NOMO-1 (cell line): Measurements from ENCODE around the gene TEAD4.
A peak's percentile ranks its signal among the peaks of the same experiment; 100 is the strongest.

Source experiments
- DNase-seq, 2 experiments: peaks; one replicate each; lab custom pipeline; 2025; ENCODE audit not compliant: unreplicated experiment in 2 of 2; lab: John Stamatoyannopoulos, UW

Gene TEAD4

DNA sequence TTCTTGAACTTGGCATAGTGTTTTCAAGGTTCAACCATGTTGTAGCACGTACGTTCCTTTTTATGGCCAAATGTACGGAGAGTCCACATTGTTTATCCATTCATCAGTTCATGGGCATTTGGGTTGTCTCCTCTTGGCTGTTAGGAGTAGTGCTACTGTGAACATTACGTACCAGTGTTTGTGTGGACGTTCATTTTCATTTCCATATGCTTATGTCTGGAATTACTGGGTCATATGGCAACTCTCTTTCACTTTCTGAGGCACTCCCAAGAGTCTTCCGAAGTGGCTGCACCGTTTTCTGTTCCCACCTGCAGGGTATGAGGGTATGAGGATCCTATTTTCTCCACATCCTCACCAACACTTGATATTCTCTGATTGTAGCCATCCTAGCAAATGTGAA lies 68.9 kb downstream of the TEAD4 start:
- DNase-seq, result no peak

DNA sequence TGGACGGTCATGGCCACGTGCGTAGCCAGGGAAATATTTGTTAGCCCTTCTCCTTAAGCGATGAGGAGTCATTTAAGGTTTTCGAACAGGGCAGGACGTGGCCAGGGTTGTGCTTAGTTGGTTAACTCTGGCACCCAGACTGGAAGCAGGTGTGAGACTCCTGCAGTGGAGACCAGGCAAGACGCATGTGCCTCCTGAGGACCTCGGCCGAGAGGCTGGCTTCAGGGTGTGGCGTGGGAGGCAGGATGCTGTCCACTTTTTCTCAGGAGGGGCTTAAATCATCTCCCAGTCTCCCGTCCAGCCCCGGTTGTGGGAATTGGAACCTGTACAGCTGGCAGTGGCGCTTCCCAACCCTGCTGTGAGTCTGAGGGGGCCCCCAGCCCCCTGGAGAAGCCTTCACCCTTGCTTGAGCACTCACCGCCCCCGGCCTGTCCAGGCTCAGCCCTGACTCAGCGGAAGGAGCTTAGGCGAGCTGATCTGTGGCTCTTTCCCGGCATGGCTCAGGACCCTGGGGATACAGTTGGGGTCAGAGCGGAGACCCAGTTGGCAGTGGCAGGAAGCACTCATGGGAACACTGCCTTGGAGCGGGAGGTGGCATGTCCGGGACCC lies 71.7 kb downstream of the TEAD4 start:
- no peak for DNase-seq

DNA sequence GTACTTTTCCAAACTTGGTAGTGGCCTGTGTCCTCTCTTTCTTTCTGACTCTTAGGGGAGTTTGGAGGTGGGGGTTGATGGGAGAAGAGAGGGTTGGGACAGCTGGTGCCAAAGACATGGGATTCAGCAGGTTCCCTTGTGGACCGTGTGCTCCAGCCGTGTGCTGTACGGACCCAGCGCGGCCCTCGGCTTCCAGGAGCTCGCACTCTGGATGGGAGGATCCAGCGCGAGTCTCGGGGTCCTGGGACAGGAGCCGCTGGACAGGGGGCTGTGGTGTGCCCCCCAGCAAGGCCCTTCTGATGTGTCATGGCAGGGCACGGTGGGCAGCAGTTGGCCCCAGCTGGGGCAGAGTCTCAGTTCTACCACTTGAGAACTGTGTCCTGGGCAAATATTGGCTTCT lies 73.0 kb downstream of the TEAD4 start:
- no peak for DNase-seq

DNA sequence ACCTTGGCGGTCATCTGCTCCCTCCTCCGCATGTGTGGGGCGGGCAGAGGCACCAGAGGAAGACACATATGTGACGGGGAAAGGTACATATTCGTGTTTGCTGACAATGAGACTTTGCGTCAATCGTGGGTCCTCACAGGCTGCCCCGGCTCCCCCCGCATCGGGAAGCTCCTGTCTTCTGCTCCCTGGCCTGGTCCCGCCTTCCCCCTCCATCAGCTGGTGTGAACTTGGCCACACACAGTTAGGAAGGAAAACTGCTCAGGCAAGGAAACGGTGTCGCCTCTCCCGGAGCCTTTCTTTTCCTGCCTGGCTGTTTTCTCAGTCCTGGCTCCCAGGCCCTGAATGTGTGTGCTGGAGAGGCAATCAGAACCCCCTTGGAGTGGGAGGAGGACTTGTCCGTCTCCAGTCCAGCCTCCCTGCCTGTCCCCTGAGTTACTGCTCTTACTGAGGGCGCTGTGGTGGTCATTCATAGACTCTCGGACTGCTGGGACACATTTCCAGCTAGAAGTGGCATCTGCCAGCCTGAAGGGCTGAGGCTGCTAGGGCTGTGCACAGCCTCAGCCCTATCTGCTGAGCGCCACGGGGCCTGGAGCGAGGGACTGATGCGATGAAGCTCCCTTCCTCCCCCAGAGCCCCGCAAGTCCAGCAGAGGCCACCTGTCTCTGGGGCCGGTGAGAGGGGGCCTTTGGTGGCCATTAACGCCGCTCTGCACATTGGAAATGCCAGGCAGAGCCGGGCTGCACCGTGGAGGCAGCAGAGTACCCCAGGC lies 73.8 kb downstream of the TEAD4 start:
- DNase-seq, result no peak

DNA sequence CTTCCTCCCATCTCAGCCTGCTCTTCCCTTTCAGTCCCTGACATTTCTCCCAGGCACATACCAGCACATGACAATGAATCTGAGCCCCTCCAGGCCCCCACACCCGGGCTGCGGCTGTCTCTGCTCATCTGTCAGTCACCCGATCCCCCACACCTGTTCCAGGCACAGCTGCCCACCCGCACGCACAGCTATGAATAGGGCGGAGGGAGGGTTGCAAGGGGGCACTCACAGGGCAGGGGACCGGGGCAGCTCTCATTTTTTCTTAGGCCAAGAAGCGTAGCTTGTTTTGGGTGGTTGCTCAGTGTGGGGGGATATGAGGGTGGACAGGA lies 74.3 kb downstream of the TEAD4 start:
- DNase-seq, result no peak

DNA sequence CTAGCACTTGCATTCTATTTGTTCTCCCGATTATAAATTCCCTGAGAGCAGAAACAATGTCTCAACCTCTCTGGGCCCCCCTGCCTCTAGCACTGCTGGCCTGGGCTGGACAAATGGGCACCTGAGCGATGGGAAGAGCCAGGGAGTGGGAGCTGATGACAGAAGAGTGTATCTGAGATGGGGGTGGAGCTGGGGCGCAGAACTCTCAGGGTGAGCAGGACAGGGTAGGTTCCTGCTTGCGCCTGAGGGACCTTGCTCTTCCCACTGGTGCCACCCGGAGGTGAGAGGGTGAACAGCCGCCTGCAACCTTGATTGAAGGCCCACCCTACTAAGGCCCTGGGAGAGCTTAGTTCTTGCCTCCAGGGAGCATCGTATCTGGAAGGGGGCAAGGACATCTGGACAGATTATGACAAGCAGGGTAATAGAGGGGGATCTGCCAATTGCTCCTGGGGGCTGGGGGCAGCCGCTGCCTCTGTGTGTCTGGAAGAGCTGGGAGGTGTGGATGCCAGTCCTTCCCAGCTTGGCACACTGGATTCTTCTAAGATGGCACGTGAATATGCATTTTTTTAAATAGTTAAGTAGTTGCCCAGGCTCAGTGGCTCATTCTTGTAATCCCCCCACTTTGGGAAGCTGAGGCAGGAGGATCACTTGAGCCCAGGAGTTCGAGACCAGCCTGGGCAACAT lies 75.0 kb downstream of the TEAD4 start:
- DNase-seq, result peak; percentile 18 to 37

DNA sequence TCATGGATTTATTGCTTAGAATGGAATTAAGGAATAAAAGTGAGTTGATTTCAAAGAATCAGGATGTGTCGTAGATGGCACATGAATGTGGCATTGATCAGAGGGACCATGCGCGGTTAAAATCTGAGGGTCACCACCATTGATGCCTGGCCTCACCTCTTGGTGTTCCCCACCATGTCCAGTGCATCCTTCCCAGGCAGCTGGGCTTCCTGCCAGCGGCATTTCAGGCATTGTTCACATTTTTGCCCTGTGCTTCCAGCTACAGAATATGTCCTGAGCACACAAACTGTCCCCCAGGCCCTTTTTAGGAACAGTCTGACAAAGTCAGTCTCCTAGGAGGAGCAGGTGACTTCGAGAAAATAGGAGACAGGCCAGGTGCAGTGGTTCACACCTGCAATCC lies 76.0 kb downstream of the TEAD4 start:
- DNase-seq, result no peak

DNA sequence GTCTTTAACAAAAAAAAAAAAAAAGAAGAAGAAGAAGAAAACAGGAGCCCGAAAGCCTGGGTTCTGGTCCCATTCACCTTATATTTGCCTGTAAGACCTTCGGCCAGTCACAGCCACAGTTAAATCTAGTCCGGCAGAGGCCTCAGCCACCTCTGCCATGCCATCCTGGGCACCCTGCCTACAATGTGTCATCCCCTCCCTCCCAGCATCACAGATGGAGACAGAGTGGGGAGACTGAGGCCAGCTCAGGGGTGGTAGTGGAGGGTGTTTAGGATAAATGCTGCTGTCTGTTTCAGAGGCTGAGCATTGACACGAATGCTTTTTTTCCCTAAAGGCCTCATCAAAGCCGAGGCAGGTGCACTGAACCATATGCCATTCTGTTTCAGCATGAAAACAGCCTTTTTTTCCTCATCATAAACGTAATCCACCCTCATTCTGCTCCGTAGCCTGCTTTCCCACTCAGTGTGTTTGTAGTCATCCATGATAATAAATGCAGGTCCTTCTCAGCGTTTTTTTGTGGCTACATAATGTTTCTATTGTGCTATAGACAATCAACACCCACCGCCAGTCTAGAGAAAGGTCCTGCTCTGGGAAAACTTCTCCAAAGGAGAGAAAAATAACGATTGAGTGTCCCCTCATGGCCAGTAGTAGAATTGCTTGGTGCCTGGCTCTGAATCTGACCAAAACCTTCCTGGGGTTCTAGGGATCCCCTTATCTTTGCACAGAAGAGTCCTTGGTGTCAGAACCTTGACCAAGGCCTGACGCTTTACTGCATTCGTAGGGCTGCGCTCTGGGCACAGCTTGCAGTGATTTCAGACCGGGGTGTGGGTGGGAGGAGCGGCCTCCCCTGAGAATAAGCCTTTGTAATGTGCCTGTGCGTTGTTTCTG lies 76.9 kb downstream of the TEAD4 start:
- no peak for DNase-seq

DNA sequence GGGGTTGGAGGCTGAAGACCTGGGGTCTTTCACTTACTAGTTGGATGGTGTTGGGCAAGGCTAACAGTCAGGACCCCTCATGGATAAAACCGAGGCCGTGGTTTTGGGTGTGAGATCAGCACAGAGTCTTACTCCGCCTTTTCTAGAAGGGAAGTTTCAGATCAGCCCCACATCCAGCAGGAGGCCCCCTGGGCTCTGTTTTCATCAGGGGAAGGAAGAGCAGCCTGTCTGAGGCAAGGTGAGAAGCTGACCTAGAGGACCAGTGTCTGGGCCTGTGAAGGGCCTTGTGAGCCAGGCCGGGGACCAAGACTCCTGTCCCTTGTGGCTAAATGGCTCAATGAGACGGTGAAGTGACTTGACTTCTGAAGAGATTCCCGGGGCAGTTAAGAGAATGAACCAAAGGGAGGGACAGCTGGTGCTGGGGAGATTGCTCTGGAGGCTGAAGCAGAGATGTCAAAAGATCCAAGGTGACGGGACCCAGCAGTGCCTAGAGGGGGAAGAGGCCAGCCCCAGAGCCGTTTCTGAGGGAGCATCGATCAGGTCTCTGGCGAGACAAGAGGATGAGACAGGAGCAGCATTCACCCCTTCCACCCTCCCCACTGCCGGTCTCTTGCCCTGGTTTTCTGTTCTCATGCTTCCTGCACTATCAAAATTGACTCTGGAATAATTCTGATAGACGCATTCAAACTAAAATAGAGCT lies 77.9 kb downstream of the TEAD4 start:
- DNase-seq, result no peak

DNA sequence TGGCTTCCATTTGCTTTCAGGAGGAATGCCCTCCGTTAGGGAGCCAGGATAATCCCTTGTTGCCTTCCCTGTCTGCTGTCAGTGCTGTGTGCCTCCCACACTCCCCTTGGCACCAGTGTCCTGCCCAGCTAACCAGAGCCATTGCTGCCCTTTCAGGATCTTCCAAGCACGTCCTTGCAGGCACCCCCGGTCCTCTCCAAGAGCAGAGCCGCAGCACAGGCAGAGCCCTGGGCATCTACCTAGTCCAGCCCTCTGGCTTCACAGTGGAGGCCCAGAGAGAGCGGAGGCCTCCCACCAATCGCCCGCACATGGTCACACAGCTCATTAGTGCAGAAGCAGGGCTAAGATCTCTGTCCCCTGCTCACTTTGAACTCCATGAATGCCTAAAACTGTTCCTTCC lies 79.0 kb downstream of the TEAD4 start:
- DNase-seq, result no peak

DNA sequence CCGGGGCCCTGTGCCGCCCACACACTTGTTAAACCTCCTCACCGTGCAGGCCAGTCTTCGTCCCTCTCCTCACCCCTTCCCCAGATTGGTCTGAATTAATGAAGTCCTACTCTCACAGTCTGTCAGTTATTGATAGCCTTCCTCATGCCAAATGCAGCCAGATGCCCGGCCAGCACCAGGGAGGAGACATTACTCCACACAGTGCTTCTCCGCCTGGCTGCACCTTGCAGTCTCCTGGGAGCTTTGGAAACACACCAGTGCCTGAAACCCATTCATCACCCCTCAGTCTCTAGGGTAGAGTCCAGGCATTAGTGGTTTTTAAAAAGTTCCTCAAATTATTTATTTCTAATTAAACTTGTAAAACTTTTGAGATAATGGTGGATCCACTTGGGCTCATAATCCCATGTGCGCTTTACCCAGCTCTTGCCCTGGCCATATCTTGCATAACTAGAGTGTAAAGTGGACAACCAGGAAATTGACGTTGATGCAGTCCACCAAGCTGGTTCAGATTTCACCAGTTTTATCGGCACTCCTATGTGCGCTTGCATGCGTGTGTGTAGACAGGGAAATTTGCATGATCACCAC lies 79.8 kb downstream of the TEAD4 start:
- no peak for DNase-seq

DNA sequence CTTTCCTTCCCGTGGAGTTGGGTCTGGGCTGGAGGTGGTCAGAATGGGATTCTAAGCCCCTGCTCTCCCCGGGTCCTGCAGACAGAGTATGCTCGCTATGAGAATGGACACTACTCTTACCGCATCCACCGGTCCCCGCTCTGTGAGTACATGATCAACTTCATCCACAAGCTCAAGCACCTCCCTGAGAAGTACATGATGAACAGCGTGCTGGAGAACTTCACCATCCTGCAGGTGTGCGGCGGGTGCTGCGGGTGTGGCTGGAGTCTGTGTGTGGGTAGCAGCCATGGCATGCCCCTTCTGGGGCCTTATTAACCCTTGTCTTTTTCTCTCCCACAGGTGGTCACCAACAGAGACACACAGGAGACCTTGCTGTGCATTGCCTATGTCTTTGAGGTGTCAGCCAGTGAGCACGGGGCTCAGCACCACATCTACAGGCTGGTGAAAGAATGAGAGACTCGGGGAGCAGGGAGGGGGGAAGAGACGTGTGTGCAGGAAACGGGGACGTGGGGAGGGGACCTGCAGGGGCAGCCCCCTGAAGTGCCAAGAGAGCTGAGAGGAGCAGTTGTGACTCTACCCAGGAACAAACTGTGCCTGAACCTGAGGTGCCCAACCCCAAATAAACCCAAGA lies 80.9 kb downstream of the TEAD4 start:
- no peak for DNase-seq

DNA sequence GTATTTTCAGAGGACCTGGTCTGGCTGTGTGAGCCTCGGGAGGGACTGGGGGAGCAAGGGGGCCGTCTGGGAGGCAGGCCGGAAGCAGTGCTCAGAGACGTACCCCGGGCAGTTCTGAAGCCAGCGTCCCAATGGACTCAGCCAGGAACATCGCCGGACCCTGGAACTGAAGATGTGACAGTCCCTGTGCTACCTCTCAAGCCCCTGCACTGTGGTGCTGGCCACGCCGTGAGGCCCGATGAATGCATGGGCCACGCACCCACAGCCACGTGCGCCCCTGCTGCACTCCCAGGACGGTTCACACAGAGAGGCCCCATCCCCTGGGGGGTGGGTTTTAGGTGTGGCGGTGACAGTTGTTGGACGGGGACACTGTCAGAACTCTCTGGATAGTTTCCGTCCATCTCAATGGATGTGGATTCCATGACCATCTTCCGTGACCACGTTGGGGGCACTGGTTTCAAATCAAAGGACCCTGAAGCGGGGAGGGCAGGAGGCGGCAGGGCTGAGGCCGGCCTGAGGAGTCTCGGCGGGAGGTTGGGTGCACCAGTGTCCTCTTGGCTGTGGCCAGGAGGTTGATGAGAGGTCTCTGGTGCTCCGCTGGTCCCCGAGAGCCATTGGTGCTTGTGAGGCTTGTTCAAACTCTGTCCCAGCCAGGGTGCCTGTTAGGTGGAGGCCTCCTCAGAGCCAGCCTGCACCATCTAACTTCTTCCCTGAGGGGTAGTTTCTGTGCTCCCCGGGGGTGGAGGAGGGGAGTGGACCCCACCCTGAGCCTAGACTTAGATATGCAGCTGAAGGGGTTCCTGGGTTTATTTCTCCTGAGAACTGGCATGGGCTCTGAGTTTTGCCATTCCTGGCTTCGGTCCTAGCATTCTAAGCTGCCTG lies 81.7 kb downstream of the TEAD4 start:
- DNase-seq, result no peak

DNA sequence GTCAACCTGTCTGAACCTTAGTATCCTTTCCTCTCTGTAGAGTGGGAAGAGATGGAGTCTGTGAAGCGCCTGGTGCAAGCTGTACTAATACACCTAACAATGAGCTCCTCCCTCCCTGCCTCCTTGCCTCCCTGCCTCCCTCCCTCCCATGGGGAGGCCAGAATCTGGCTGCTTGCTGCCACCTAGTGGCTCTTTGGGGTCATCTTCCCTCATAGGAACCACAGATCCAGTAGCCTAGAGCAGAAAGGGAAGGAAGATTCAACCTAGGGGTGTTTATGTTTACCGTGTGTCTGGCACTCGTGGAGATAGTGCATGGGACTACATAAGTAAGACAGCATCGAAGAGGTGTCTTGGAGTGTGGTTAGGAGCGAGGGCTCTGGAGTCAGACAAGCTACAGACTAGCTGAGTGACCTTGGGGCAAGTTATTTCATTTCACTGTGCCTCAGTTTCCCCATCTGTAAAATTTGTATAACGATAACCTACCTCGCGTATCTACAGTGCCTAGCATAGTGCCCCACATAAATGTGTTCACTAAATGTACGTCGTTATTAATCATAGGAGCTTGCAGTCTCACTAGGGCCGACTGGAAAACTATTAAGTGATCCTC lies 82.5 kb downstream of the TEAD4 start:
- peak; percentile 48 to 69 for DNase-seq

DNA sequence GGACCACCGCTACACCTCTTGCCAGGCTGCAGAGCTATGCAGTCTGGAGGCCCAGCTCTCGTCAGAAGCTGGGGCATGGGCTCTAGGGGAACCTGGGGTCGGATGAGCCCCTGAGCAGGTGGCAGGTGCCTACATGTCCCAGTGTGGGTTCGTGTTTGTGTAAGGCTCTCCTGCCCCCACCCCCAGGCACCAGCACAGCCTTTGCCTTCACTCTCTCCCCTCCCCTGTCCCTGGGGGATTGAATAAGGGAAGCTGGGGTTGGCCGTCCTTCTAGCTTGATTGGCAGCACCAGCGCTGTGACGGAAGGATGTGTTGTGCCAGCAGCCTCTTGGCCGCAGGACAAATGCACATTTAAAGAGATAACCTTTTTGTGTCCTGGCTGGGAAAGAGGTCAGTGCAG lies 83.2 kb downstream of the TEAD4 start:
- peak in 1 of 2 experiments; percentile 2 for DNase-seq

DNA sequence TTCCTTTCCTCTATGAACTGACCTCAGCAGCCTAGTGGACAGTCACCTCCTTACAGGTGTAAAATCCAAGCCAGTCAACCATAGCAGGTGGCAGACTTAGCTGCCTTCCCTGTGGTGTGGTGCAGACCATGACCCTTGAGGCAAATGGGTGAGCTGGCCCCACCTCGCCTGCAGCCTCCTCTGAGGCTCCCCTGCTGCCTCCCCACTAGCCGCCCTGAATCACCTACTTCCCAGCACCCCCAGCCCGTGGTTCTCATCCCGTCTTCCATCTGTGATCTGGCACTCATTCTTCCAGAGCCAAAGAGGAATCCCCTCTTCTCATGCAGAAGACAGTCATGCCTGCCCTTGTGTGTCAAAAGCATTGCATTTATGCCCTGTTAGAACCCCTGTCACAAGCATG lies 83.6 kb downstream of the TEAD4 start:
- no peak for DNase-seq

DNA sequence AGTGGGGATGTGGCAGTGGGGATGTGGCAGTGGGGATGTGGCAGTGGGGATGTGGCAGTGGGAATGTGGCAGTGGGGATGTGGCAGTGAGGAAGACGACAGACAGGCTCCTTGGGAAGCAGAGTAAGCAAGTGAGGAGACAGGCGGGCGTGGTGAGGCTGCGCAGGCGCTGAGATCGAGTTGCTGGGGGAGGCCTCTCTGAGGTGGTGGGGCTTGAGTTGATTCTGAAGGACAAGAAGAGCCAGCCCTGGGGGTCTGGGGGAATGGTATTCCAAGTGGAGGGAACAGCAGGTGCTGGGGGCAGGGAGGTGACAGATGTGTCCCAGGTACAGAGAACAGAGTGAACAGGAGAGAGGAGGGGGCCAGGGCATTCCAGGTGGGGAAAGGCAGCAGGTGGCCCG lies 84.2 kb downstream of the TEAD4 start:
- no peak for DNase-seq

DNA sequence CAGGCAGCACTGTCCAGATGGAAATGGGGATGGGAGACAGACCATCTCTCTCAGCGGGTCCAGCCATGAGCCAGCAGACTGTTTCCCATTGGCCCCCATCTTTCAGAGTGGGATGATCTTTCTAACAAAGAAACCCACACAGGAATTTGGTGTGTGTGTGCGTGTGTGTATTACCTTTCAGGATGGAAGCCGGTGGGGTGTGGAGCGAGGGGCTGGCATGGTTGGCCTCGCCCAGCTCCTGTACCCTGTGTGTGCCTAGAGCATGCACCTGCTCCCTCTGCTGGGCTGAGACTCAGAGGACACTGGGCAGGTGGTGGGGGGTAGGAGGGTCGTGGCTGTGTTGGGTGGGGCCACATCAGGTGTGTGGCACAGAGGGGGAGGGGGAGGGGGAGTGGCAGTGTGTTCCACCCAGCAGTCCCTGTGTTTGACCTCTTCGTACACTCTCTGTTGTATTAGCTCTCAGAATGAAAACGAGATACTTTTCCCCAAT lies 85.0 kb downstream of the TEAD4 start:
- DNase-seq, result no peak
